K562 (cell line): ENCODE measurements around the gene ANKDD1A. TPM values are rescaled to one million over a fixed set of nuclear protein-coding genes. Genes with fewer than 3 reads are reported as not detected.

Source experiments
- ATAC-seq: fragments of 200-7000 bp; cut with Tn5 transposase; 3 replicates; pipeline ENCODE4 v1.9.1; 2020; ENCODE audit warnings: moderate library complexity
- BruUV-seq: library from RNA; stranded (reverse); fragments of 400-500 nt; replicated peaks from 2 replicates; lab custom pipeline; 2021; lab: Mats Ljungman, UMichigan
- CTCF ChIA-PET: fragments of 300-600 bp; formaldehyde crosslinking; extraction: SDS; loops from one replicate; lab custom pipeline; 2021; ENCODE audit warnings: low intra/inter-chr PET ratio; lab: Yijun Ruan, JAX
- POLR2A ChIA-PET: fragments of 300-600, 350-650 bp; sonication (Branson Sonifier 250); formaldehyde crosslinking; extraction: SDS; loops from one replicate; lab custom pipeline; 2021; ENCODE audit warnings: antibody characterized with exemption, inconsistent platforms; lab: Yijun Ruan, JAX
- DNase-seq, 4 experiments: peaks; one replicate each; pipeline versions ENCODE4 v3.0.0 to v3.0.0-alpha.2; 2011 to 2018; ENCODE audit warnings: low spot score in 3 of 4, mixed read lengths in 3 of 4; ENCODE audit errors: extremely low read depth in 1 of 4
- FAIRE-seq: peaks from 2 replicates; lab custom pipeline; 2011; peaks lifted over from hg19 to GRCh38; lab: Jason Lieb, UNC
- H2AFZ ChIP-seq: 2 replicates; pipeline ENCODE4 v1.6.0; 2011; ENCODE audit warnings: low read depth, low read length, control low read depth, inconsistent platforms
- H3K27ac ChIP-seq: fragments of 200-600 bp; 3 replicates; pipeline ENCODE4 v1.8.0; 2011; ENCODE audit warnings: low read depth, mild to moderate bottlenecking, control low read depth, inconsistent platforms, low read length, moderate library complexity, mixed read lengths; ENCODE audit errors: extremely low read depth
- H3K27me3 ChIP-seq, 2 experiments: fragments of 300-600 bp in 1 of 2; 2 replicates in 1 of 2; 3 replicates in 1 of 2; pipeline versions ENCODE4 v1.6.0 to v1.8.0; 2011; ENCODE audit warnings: inconsistent platforms in 2 of 2, low read length in 2 of 2, mild to moderate bottlenecking in 1 of 2, mixed read lengths in 1 of 2, moderate library complexity in 1 of 2; ENCODE audit not compliant: control insufficient read depth in 2 of 2, insufficient read depth in 2 of 2
- H3K36me3 ChIP-seq: fragments of 300-600 bp; 3 replicates; pipeline ENCODE4 v1.8.0; 2011; ENCODE audit warnings: mild to moderate bottlenecking, low read length, inconsistent platforms; ENCODE audit not compliant: control insufficient read depth, insufficient read depth
- H3K4me1 ChIP-seq, 2 experiments: fragments of 200-600 bp in 1 of 2; replicated peaks in 1 of 2; 2 replicates in 1 of 2; 3 replicates in 1 of 2; pipeline versions ENCODE4 v1.5.1 to v1.8.0; 2011; ENCODE audit warnings: inconsistent platforms in 2 of 2, low read length in 2 of 2, mild to moderate bottlenecking in 1 of 2, mixed read lengths in 1 of 2, moderate library complexity in 1 of 2; ENCODE audit not compliant: control insufficient read depth in 2 of 2, insufficient read depth in 2 of 2
- H3K4me2 ChIP-seq: 2 replicates; pipeline ENCODE4 v1.6.1; 2011; ENCODE audit warnings: low read length, control low read depth, inconsistent platforms, mixed read lengths; ENCODE audit not compliant: insufficient read depth
- H3K4me3 ChIP-seq: fragments of 200-600 bp; sonication (generic), shearing (Covaris generic); 2 replicates; pipeline ENCODE4 v1.5.1; 2016; ENCODE audit warnings: control low read depth, inconsistent platforms
- H3K79me2 ChIP-seq: fragments of 200-600 bp; 3 replicates; pipeline ENCODE4 v1.8.0; 2011; ENCODE audit warnings: low read length, inconsistent platforms; ENCODE audit not compliant: control insufficient read depth, insufficient read depth
- H3K9ac ChIP-seq, 2 experiments: 2 replicates each; pipeline versions ENCODE4 v1.6.0 to v1.6.1; 2011; ENCODE audit warnings: low read depth in 2 of 2, low read length in 2 of 2, control low read depth in 1 of 2, inconsistent platforms in 1 of 2, mild to moderate bottlenecking in 1 of 2, mixed read lengths in 1 of 2; ENCODE audit not compliant: insufficient read depth in 1 of 2
- H3K9me1 ChIP-seq: one replicate; pipeline ENCODE4 v1.6.0; 2011; ENCODE audit warnings: inconsistent platforms, mild to moderate bottlenecking, low read length, moderate library complexity; ENCODE audit not compliant: control insufficient read depth, insufficient read depth
- H3K9me3 ChIP-seq: replicated peaks from 2 replicates; pipeline ENCODE4 v1.5.1; 2011; ENCODE audit warnings: low read depth, low read length, inconsistent platforms; ENCODE audit not compliant: control insufficient read depth, insufficient read depth
- H4K20me1 ChIP-seq: replicated peaks from 2 replicates; pipeline ENCODE4 v1.6.1; 2011; ENCODE audit warnings: low read length, inconsistent platforms, mixed read lengths; ENCODE audit not compliant: control insufficient read depth, insufficient read depth
- BCOR ChIP-seq: fragments of 450-650 bp; IDR thresholded peaks from 2 replicates; pipeline ENCODE4 v1.6.1; 2016
- E4F1 ChIP-seq: fragments of 250-450 bp; sonication (Bioruptor Pico); IDR thresholded peaks from 2 replicates; pipeline ENCODE4 v1.5.0; 2021; ENCODE audit warnings: mild to moderate bottlenecking, borderline replicate concordance
- GTF2B ChIP-seq: IDR thresholded peaks from 2 replicates; pipeline ENCODE4 v1.6.1; 2011; ENCODE audit not compliant: insufficient read length; ENCODE audit errors: extremely low read depth
- HLTF ChIP-seq: fragments of 450-650 bp; IDR thresholded peaks from 2 replicates; pipeline ENCODE4 v1.6.1; 2016
- HNRNPUL1 ChIP-seq: fragments of 200-400 bp; formaldehyde crosslinking; IDR thresholded peaks from 2 replicates; pipeline ENCODE4 v1.6.1; 2017; ENCODE audit warnings: low read length
- KLF16 ChIP-seq: IDR thresholded peaks from 2 replicates; pipeline ENCODE4 v1.6.1; 2016; ENCODE audit warnings: antibody characterized with exemption
- L3MBTL2 ChIP-seq: fragments of 450-650 bp; IDR thresholded peaks from 2 replicates; pipeline ENCODE4 v1.6.1; 2016; ENCODE audit warnings: mild to moderate bottlenecking, moderate library complexity
- MTF1 ChIP-seq: fragments of 250-450 bp; sonication (Bioruptor Pico); IDR thresholded peaks from 2 replicates; pipeline ENCODE4 v1.9.0; 2021; ENCODE audit warnings: moderate library complexity, mild to moderate bottlenecking, inconsistent platforms, borderline replicate concordance
- PCBP1 ChIP-seq: fragments of 200-400 bp; formaldehyde crosslinking; IDR thresholded peaks from 2 replicates; pipeline ENCODE4 v1.6.1; 2018; ENCODE audit warnings: mild to moderate bottlenecking, low read depth, low read length; ENCODE audit not compliant: poor library complexity, severe bottlenecking
- RAD21 ChIP-seq, 2 experiments: fragments of 250-450 bp in 1 of 2; fragments of 450-650 bp in 1 of 2; sonication (Bioruptor Pico) in 1 of 2; formaldehyde crosslinking in 1 of 2; IDR thresholded peaks in 1 of 2; conservative IDR thresholded peaks in 1 of 2; 2 replicates each; pipeline versions ENCODE4 v1.4.0 to v1.8.0; 2020 to 2022; ENCODE audit warnings: mild to moderate bottlenecking in 2 of 2, moderate library complexity in 1 of 2
- SREBF1 ChIP-seq: fragments of 150-350 bp; IDR thresholded peaks from 2 replicates; pipeline ENCODE4 v1.6.1; 2014; ENCODE audit warnings: antibody characterized with exemption, low read depth, low read length, borderline replicate concordance
- TRIM24 ChIP-seq, 2 experiments: fragments of 450-650 bp; IDR thresholded peaks; 2 replicates each; pipeline ENCODE4 v1.6.1; 2016
- ZBTB2 ChIP-seq: fragments of 450-650 bp; IDR thresholded peaks from 2 replicates; pipeline ENCODE4 v1.6.1; 2016; ENCODE audit warnings: antibody characterized with exemption
- ZKSCAN3 ChIP-seq: fragments of 250-450 bp; sonication (Bioruptor Pico); IDR thresholded peaks from 2 replicates; pipeline ENCODE4 v1.4.0; 2020
- ZNF518B ChIP-seq: fragments of 250-450 bp; sonication (Bioruptor Pico); IDR thresholded peaks from 2 replicates; pipeline ENCODE4 v1.5.0; 2021; ENCODE audit warnings: mild to moderate bottlenecking, moderate library complexity
- WGBS: fragments of 100-300 bp; shearing (Covaris generic); methylation state at CpG from one replicate; pipeline ENCODE4 v1.1.6; 2016; ENCODE audit warnings: low coverage, mixed read lengths; ENCODE audit not compliant: insufficient coverage; ENCODE audit errors: missing lambda C conversion rate; 5-methylcytosine and 5-hydroxymethylcytosine counted together
- in situ Hi-C: fragments of 300-500 bp; cut with MboI; formaldehyde crosslinking; loops from 4 replicates; pipeline ENCODE4 v1.15.0; 2018; ENCODE audit warnings: inconsistent platforms, mixed read lengths
- intact Hi-C: fragments of 100-400 bp; cut with micrococcal nuclease; formaldehyde crosslinking; loops from 2 replicates; pipeline ENCODE4 v1.14.2; 2022
- polyA plus RNA-seq, 8 experiments: library from polyadenylated mRNA; depleted of rRNA in 4 of 8; stranded (reverse) in 5 of 8; unstranded in 3 of 8; fragments of >200 nt; fragmentation: Nextera tagmentation in 2 of 8; fragmentation: Illumina TruSeq in 1 of 8; extraction: Ambion mirVana in 2 of 8; extraction: Trizol in 1 of 8; gene quantifications; 2 replicates each; pipeline versions ENCODE4 v1.2.1 to v1.2.3, GENCODE V29; 2011 to 2014; ENCODE audit warnings: inconsistent platforms in 1 of 8, missing spikeins in 1 of 8
- total RNA-seq, 7 experiments: library from RNA; depleted of rRNA in 6 of 7; stranded (reverse); fragments of >200 nt in 6 of 7; fragmentation: Illumina TruSeq in 2 of 7; extraction: Trizol in 2 of 7; gene quantifications; 2 replicates each; pipeline versions ENCODE4 v1.2.1 to v1.2.3, GENCODE V29; 2011 to 2021; ENCODE audit warnings: low replicate concordance in 1 of 7

The ANKDD1A gene
- total and polyA plus RNA-seq, 9 of the 15 experiments (the other 6 are each of a cell fraction or from before 2014, with no cell fraction given) = 0.08 to 0.80 (median 0.43) TPM

GRCh38 chr15:64987136-64987535 lies 75.4 kb downstream of the ANKDD1A start:
- FAIRE-seq = peak; percentile 35

More at GRCh38 chr15:64987136-64987535, 75.4 kb downstream of the ANKDD1A start:
- no peak overlapping the region for H2AFZ ChIP-seq
- no peaks in the 10 kb centered on the region for H4K20me1 ChIP-seq
- CTCF ChIA-PET = no interaction called here
- 68% methylated on average over 3 of the region's 3 CpGs for WGBS
- H3K9ac ChIP-seq = no peak overlapping the region
- peaks cover 23% of the 10 kb centered on the region for H3K79me2 ChIP-seq
- no peaks in the 10 kb centered on the region for H3K9me3 ChIP-seq
- no peak for DNase-seq
- no peak overlapping the region for H3K27ac ChIP-seq
- in situ Hi-C loops (no loop called here), intact Hi-C loops (no loop called here)
- no peak for ATAC-seq
- no peak overlapping the region for H3K4me2 ChIP-seq
- no peaks in the 10 kb centered on the region for H3K27me3 ChIP-seq
- TF ChIP-seq KLF16 = no peak
- no peak for TF ChIP-seq TRIM24 (IDR thresholded peaks at IDR 0.05)
- TF ChIP-seq SREBF1 = no peak
- TF ChIP-seq ZBTB2 = no peak
- no peak for TF ChIP-seq HNRNPUL1
- no peak for TF ChIP-seq E4F1 (CRISPR knock-in tag)
- TF ChIP-seq RAD21 (CRISPR knock-in tag; conservative IDR thresholded peaks at IDR 0.05 in 1 of 2, IDR thresholded peaks at IDR 0.05 in 1 of 2) = no peak
- TF ChIP-seq MTF1 (CRISPR knock-in tag) = no peak
- no peak for TF ChIP-seq L3MBTL2
- TF ChIP-seq ZNF518B (CRISPR knock-in tag) = no peak
- TF ChIP-seq PCBP1 = no peak
- no peak for TF ChIP-seq ZKSCAN3 (CRISPR knock-in tag)
- no peak for TF ChIP-seq HLTF
- TF ChIP-seq BCOR = no peak
- TF ChIP-seq GTF2B = no peak
- H3K4me1 ChIP-seq = peaks cover 5 to 14% of the 10 kb centered on the region in 2 experiments; a peak in 4 of 5 replicates
- no peak overlapping the region for H3K4me3 ChIP-seq
- no TSS peak for BruUV-seq
- POLR2A ChIA-PET = interaction anchor here (0.6 to 1.1 kb wide), 4 partner anchors 56 to 825 kb away, joined by 3 to 5 read pairs (median 3); partner anchors contain the start of genes PPIB and RNU5B-1
- peaks cover 23% of the 10 kb centered on the region; the same call in 2 of the 3 replicates for H3K36me3 ChIP-seq
- H3K9me1 ChIP-seq = no peaks in the 10 kb centered on the region
